Transverse colon (tissue), 4 donors: ENCODE results near the gene STRIP1.

Experiments used
- CTCF ChIP-seq, 5 experiments: fragments of 200-600 bp in 3 of 5; fragments of 450-650 bp in 2 of 5; sonication (generic) in 3 of 5; IDR thresholded peaks; 1 replicate in 2 of 5; 2 replicates in 3 of 5; pipeline ENCODE4 v1.5.1; 2016 to 2017; ENCODE audit warnings: antibody characterized with exemption in 5 of 5, inconsistent platforms in 3 of 5, mild to moderate bottlenecking in 2 of 5, moderate library complexity in 1 of 5
- EP300 ChIP-seq: sonication (generic); formaldehyde crosslinking; IDR thresholded peaks from one replicate; pipeline ENCODE4 v1.6.1; 2017; ENCODE audit warnings: antibody characterized with exemption, low read depth
- POLR2A ChIP-seq: fragments of 450-650 bp; IDR thresholded peaks from one replicate; pipeline ENCODE4 v1.6.1; 2016; ENCODE audit warnings: antibody characterized with exemption, mild to moderate bottlenecking, moderate library complexity
- POLR2AphosphoS5 ChIP-seq, 3 donors: sonication (generic); formaldehyde crosslinking; IDR thresholded peaks; one replicate each; pipeline ENCODE4 v1.6.1; 2016; ENCODE audit warnings: antibody characterized with exemption in 3 of 3

GRCh38 chr1:110056285-110056683 lies 21.9 kb downstream of the STRIP1 start:
- TF ChIP-seq CTCF (IDR thresholded peaks at IDR 0.05) (no peak), EP300 (no peak), POLR2AphosphoS5 (IDR thresholded peaks at IDR 0.05) (no peak), POLR2A (no peak)
